Stimulated activated CD8-positive, alpha-beta memory T cell treated with anti-CD3 and anti-CD28 coated beads, Interleukin-2, amount 100 ng/mL, for 1 hour (primary cell): ENCODE results near the gene MTUS2.

Experiments used
- DNase-seq, 2 donors: peaks; one replicate each; pipeline ENCODE4 v3.0.0-alpha.2; 2020; ENCODE audit warnings: low read depth in 2 of 2

MTUS2 gene

GRCh38 chr13:28820099-28821051 is at the start of gene MTUS2:
MTUS2 (plus strand) TSS chr13:28820339.
- DNase-seq, result no peak

DNA sequence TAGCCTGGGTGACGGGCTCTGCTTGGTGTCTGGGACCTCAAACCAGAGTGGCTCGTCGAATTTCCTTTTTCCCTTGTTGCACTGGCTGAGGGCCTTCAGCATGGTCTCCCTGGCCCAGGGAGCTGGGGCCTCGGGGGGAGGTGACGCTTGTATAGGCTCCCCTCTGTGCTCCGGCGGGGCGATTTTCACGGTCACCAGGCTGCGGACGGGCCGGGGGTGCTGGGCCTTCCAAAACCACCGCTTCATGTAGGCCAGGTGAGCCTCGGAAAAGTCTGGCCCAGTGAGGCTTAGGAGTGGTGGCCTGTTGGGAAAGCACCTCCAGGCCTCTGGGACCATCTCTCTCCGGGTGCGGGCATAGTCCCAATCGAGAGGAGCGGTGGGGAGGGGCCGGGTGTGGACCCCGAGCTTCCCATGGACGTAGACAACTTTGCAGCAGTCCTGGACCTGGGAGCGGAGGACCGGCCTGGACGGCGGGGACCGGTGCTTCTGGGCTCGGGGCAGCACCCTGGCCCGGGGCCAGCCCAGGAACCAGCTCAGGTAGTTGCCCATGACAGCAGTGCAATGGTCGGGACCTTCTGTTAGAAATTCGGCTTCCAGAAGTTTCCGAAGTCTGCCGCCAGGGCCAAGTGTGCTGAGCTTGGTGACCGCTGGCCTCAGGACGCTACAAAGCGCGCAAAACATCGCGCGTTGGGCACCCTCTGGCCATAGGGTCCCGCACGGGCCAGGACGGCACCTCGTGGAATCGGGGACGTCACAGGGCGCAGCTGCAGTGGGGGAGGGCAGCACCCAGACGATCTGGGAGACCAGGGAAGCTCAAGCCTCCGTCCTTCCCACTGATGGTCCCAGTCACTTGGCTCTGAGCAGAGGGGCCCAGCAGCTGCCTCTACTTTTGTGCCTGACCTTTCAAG is 41.6 kb upstream of the MTUS2 start:
- DNase-seq, result no peak

- DNase-seq, result no peak
Observed at GRCh38 chr13:28792992-28793391, 27.1 kb upstream of the MTUS2 start.

- DNase-seq, result no peak
Observed at GRCh38 chr13:28794396-28794795, 25.7 kb upstream of the MTUS2 start.

- DNase-seq, result no peak
Observed at GRCh38 chr13:28796938-28797257, 23.2 kb upstream of the MTUS2 start.

GRCh38 chr13:28805193-28805819 is 14.8 kb upstream of the MTUS2 start:
- no peak for DNase-seq

- DNase-seq, result no peak
Observed at GRCh38 chr13:28817204-28817603, 2.9 kb upstream of the MTUS2 start.

GRCh38 chr13:28819046-28819730 is 951 bp upstream of the MTUS2 start:
- DNase-seq, result no peak

DNA sequence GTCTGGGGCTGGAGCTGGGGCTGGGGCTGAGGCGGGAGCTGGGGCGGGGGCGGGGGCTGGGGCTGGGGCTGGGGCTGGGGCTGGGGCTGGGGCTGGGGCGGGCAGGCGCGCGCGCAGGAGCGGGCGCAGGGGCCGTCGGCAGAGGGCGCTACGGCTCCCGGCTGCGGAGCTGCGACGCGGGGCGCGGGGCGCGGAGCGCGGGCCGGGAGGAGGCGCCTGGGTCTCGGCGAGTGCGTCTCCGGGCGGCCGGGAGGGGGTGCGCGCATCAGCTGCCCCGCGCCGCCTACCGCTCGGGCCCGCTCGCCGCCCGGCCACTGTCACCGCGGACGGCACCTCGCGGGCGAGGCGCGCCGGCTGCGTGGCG is 422 bp upstream of the MTUS2 start:
- DNase-seq, result no peak

DNA sequence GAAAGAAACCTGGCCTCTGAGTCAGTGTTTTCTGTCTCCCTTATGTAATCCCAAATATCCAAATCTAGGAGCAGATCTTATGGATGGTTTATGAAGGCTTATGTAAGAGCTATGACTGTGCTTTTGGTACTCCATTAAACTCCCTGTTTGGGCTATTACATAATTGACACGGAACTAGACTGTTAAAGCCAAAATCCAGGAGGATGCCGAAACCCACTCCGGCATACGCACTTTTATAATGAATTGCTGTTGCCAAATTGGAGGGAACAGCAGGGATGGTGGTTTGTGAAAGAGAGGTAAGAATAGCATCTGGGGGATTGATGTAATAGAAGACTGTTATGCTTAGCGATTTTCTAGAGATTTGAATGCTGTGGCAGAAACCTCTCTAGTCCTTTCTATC is 2.0 kb downstream of the MTUS2 start:
- no peak for DNase-seq

- DNase-seq, result no peak
Observed at GRCh38 chr13:28822801-28823200, 2.7 kb downstream of the MTUS2 start.

- no peak for DNase-seq
Observed at GRCh38 chr13:28825379-28825778, 5.2 kb downstream of the MTUS2 start.

GRCh38 chr13:28826368-28826767 is 6.2 kb downstream of the MTUS2 start:
- DNase-seq, result no peak

GRCh38 chr13:28830580-28830979 is 10.4 kb downstream of the MTUS2 start:
- no peak for DNase-seq

DNA sequence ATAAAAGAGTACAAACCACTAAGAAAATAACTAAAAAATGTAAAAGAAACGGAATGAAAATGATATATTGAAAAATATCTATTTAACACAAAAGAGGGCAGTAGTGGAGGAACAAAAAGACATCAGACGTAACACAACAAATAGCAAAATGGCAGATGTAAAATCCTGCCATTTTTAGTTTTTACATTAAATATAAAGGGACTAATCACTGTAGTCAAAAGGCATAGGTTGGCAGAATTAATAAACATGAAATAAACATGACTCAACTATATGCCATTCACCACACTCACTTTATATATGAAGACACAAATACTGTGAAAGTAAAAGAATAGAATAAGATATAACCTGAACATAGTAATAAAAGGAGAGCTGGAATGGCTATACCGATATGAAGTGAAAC is 11.0 kb downstream of the MTUS2 start:
- no peak for DNase-seq

DNA sequence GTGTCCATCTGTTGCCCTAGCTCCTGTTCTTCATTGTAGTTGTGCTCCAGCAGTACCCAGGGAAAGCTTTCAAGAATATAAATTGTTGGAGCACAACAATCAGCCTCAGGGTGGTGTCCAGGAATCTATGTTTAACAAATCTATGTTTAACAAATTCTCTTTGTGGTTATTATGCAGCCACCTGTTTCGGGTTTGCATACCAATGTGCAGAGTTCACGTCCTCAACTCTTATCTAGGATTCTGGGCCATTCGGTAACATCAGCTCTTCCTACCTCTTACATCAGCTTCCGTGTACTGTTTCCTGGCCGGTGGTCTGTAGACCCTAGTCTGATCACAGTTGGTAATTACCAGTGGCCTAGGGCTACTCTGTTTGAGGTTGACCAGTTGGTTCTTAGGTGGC is 17.0 kb downstream of the MTUS2 start:
- no peak for DNase-seq

- DNase-seq, result no peak
Observed at GRCh38 chr13:28843639-28844038, 23.5 kb downstream of the MTUS2 start.

GRCh38 chr13:28849441-28849840 is 29.3 kb downstream of the MTUS2 start:
- DNase-seq, result no peak

DNA sequence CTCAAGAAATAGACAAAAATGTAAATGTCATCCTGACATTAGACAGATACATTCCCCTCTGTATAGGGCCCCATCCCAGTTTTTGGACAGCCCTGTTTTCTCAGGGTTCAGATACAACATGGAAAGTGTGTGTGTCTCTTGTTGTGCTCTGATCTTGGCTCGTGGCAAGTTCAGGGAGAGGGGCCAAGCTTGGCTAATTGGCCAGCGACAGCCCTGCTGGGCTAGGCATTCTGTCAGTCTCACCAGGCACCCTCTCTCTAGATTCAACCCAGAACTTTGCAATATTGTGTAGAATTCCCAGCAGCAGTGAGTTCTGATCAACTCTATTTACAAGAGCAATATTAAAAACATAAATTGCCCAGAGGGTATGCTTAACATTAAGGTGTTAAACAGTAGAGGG is 30.1 kb downstream of the MTUS2 start:
- no peak for DNase-seq

GRCh38 chr13:28851422-28851821 is 31.3 kb downstream of the MTUS2 start:
- no peak for DNase-seq

GRCh38 chr13:28854657-28855056 is 34.5 kb downstream of the MTUS2 start:
- no peak for DNase-seq

DNA sequence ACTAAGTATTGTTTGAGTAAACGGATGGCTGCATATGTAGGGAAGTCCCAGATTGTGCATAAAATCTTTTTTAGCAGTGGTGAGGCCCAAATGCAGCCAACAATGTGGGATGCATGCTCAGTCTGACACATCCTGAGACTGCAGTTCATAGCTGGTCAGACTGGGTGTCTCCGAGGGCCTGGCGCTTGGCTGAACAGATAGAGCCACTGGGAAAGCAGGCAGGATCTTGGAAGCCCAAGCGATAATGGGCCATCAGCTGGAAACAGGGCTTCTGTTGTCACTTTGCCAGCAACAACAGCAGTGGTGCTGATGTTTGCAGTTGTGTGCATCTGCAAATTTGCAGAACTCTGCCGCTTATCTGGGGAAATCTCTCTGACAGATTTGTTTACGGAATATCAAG is 36.1 kb downstream of the MTUS2 start:
- no peak for DNase-seq
